VCaP (cell line): Measurements from ENCODE around the gene GSG1L2.

Source experiments
- H3K27ac ChIP-seq: fragments of 450-650 bp; 2 replicates; pipeline ENCODE4 v1.5.1; 2017
- TF ChIP-seq, protein P1 (sequence below): fragments of 450-650 bp; conservative IDR thresholded peaks from 2 replicates; pipeline ENCODE4 v1.5.1; 2017; ENCODE audit warnings: mild to moderate bottlenecking, moderate library complexity

GSG1L2 gene

DNA sequence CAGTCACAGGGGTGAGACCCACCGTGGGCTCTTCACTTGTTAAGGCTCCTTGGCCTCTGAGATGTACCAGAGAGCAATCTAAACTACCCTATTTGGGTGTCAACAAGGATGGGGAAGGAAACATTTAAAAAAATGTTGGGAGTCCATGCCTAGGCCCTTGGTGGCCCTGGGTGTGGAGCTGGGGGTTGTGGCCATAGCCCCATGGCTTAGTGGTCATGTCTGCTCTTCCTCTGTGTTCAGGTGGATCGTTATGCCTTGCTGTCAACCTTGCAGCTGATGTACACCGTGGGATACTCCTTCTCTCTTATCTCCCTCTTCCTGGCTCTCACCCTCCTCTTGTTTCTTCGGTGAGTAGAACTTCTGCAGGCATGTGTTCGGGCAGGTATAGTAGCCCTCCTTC lies 32.4 kb upstream of the GSG1L2 start:
- TF ChIP-seq, protein P1, sequence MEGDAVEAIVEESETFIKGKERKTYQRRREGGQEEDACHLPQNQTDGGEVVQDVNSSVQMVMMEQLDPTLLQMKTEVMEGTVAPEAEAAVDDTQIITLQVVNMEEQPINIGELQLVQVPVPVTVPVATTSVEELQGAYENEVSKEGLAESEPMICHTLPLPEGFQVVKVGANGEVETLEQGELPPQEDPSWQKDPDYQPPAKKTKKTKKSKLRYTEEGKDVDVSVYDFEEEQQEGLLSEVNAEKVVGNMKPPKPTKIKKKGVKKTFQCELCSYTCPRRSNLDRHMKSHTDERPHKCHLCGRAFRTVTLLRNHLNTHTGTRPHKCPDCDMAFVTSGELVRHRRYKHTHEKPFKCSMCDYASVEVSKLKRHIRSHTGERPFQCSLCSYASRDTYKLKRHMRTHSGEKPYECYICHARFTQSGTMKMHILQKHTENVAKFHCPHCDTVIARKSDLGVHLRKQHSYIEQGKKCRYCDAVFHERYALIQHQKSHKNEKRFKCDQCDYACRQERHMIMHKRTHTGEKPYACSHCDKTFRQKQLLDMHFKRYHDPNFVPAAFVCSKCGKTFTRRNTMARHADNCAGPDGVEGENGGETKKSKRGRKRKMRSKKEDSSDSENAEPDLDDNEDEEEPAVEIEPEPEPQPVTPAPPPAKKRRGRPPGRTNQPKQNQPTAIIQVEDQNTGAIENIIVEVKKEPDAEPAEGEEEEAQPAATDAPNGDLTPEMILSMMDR = no peak
- H3K27ac ChIP-seq = no peak overlapping the region

DNA sequence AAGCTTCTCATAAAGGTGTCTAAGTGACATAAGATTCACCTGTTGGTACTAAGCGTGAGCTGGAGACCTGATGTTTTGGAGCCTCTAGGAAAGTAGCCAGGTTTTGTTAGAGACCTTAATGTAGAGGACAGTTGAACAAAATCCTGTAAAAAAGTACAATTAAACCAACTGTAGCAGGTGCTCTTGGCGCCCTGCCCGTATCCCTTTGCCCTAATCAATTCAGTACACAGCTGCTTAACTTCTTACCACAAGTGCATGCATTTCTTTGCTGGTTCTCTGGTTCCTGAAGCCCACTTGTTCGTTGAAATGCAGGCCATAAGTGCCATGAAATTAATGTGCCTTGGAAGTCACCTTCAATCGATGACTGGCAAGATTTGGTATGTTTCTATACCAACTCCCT lies 28.3 kb upstream of the GSG1L2 start:
- TF ChIP-seq, protein P1 = no peak
- H3K27ac ChIP-seq = no peak overlapping the region

DNA sequence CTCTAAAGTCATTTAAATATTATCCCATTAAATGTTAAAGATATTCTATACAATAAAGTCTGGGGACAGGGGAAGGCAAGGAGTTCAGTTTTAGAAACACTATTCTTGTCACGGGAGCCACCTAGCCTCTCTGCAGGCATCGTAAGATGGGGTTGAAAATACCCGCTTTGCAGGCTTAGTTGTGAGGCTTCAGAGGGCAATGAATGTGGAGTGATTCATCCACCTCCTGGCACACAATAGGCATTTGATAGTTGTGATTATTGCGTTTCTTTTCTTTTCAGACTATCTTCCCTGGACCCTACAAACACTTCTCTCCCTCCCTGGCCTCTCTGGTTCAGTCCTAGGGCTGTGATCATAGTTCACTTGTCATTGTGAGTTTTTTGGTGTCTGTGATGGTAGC lies 23.4 kb upstream of the GSG1L2 start:
- TF ChIP-seq, protein P1 = no peak
- no peak overlapping the region for H3K27ac ChIP-seq

DNA sequence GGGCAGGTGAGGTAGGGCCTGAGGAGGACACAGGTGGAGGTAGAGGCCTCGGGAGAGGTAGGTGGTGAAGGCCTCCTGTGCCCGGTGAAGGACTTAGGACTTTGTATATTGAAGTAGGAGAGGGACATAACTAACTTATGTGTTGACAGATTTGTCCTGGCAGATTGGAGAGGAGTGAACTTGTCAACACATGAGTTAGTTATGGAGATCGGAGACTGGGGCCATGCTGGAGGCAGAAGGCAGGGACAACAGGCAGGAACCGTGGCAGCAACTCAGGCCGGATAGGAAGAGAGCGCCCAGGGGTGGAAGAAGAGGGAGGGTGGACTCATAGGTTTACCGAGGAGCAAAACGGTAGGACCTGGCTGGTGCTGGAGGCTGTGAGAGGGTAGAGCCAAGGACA lies 22.3 kb upstream of the GSG1L2 start:
- H3K27ac ChIP-seq = no peak overlapping the region
- TF ChIP-seq, protein P1 = no peak

DNA sequence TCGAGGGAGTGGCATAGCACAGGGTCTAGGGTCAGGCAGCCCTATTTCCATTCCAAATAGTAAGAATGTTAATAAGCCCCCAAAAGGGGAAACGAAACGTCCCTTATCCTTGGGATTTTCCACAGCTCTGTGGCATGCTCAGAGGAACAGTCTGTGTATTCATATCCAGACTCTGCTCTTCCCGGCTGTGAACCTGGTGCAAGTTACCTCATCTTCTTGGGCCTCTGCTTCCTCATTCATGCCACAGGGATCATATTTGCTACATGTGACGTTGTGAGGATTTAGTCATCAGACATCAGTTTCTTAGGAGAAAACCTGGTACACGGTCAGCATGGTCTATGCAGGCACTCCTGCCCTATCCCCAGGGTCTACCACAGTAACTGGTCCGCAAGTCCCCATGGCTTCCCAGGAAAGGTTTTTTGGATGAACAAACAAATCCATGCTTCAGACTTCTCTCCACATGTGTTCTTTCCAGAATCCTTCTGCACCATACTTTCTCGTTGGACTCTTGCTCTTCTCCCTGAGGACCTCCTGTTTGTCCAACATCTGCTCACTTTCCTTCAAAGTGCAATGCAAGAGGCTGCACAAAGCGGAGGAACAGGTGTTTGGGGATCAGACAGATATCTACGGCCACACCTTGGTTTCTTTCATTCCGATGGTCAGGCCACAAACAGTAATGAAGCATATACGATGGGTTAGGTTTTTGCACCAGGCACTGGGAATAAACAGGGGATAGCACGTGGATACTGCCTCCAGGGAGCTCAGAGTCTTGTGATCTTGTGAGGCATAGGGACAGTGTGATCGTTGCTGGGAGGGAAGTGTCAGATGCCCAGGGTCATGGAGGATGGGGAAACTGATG lies 21.5 kb upstream of the GSG1L2 start:
- TF ChIP-seq, protein P1 = no peak
- peak overlapping the region; percentile 89 for H3K27ac ChIP-seq

DNA sequence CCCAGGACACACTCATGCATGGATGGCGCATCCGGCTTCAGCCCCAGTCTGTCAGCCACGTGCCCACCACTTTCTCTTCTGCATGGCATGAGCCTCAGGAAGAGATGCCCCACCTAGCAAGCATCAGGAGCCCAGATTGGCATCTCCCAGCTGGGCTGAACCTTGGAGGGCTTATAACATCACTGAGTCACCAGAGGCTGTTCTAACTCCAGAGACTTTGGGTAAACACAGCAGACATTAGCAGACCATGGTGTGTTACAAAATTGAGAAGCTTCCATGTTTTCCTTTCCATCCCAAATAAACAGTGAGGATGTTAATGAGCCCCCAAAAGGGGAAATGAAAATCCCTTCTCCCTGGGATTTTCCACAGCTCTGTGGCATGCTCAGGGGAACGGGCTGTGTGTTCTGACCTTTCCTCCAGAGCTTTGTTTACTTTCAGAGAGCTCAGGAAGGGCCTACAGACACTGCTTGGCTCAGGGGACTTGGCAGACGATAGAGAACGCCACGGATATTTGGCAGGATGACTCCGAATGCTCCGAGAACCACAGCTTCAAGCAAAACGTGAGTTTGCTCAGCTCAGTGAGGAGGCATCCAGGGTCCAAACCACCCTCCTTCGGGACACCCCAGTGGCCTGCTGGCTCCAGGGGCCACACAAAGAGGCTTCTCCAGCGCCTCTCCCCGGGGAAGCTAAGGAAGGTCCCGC lies 20.3 kb upstream of the GSG1L2 start:
- TF ChIP-seq, protein P1 = no peak
- H3K27ac ChIP-seq = peak overlapping the region; percentile 89

DNA sequence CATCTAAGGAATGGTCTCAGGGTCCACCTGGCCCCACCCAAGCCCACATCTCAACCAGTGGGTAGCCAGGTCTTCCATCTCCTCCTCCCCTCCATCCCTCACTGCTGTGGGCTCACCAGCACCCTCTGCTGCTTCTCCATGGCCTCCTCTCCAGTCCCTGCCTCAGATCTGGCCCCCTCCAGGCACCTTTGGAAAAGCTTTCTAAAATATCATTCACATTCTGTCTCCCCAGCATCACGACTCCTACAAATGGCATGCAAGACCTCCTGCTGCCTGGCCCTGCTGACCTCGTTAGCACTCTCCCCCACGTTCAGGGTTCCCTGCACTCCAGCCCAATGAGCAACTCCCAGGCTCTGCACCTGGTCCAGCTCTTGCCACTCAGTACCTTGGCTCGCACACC lies 17.6 kb upstream of the GSG1L2 start:
- TF ChIP-seq, protein P1 = no peak
- H3K27ac ChIP-seq = no peak overlapping the region
